HG03196 (cell line): ENCODE data around the gene PCAT7.
"Not testable (repeated sequence)": the region's sequence is repeated elsewhere in the genome, so short reads cannot be mapped to it uniquely, and the experiment has no call there.

Source experiments
- ATAC-seq: cut with Tn5 transposase; IDR thresholded peaks from one replicate; pipeline ENCODE4 v1.9.1; 2021; ENCODE audit not compliant: unreplicated experiment

PCAT7 gene

DNA sequence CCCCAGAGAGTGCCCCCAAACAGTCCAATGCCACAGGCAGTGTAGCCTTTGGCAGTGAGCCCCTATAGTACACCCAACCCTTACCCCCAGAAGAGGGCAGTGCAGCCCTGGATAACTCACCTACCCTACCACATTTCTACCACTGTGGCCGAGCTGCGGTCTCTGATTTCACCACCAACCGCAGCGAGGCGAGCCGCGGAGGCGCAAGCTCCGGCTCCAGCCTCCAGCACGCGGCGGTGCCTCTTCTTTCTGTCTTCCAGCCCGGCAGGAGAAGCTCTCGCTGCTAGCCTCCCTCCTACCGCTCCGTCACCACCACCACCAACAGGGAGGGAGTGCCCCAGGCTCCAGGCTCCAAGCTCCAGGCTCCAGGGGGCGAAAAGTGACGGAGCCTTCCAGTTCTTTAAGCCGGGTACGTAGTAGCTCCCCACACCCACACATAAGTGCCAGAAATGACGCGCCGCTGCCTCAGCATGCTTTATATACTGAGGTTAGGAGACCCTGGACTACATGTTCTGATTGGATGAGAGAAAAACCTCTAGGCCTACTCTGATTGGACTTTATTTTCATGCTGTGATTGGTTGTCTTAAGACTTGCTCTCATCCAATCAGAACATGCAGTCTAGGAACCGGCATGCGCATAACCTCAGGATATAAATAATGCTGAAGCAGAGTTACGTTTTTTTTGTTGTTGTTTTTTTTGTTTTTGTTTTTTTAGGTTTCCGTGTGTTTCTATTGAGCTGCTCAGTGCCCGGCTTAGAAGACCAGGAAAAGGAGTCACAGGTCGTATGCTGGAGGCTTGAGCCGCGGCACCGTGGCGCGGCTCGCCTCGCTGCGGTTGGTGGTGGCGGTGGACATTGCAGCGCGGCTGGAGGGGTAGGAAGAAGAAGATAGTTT, at the start of gene PCAT7:
Gene PCAT7 (plus strand): TSS at position 645 of the 893 bp plus-strand sequence.
- no peak for ATAC-seq

DNA sequence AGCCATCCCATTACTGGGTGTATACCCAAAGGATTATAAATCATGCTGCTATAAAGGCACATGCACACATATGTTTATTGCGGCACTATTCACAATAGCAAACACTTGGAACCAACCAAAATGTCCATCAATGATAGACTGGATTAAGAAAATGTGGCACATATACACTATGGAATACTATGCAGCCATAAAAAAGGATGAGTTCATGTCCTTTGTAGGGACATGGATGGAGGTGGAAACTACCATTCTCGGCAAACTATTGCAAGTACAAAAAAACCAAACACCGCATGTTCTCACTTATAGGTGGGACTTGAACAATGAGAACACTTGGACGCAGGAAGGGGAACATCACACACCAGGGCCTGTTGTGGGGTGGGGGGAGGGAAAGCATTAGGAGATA, 48.5 kb upstream of the PCAT7 start:
- ATAC-seq: not testable (repeated sequence)

DNA sequence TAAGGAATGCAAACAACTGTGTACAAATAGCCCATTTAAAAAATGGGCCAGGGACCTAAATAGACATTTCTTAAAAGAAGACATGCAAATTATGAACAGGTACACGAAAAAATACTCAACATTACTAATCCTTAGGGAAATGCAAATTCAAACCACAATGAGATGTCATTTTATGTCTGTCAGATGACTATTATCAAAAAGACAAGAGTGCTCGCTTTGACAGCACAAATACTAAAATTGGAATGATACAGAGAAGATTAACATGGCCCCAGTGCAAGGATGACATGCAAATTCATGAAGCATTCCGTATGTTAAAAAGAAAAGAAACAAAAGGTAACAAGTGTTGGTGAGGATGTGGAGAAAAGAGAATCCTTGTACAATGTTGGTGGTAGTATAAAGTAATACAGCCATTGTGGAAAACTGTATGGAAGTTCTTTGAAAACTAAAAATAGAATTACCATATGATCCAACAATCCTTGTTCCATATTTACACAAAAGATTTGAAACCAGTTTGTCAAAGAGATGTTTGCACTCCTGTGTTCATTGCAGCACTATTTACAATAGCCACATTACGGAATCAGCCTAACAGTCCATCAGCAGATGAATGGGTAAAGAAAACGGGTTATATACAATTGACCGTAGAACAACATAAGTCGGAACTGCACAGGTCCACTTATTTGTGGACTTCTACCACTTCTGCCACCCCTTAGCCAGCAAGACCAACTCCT, 47.2 kb upstream of the PCAT7 start:
- ATAC-seq: no peak

DNA sequence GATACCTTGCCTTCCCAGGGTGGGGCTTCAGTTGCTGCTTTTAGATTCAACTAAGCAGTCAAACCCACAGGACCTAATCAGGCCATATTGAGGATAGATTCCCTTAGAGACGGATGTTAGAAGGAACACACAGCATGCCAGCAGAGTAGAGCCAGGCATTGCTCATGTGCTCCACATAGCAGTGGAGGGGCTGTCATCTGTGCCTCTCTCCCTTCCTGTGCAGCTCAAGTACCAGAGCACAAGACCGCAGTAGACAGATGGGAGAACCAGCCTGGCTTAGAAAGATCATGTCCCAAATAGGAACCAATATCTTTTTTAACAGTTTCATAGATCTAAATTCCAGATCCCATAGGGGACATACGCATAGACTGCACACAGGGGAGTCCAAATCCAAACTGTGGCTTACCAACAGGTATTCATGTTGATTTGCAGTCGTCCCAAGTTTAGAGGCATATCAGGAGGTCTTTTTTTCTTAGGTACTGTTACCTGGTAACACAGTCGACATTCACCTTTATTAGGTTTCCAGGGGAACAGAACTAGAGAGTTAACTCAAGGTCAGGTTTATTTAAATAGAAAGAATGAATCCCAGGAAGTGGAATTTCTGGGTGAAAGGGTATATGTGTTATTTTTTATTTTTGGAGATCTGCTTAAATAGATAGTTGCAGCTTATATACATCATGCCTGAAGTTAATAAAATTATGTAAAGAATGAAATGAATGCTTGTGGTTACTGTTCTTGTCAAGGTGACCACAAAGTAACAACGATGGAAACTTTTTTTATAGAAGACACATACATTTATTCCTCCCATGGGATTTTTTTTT, 43.5 kb upstream of the PCAT7 start:
- no peak for ATAC-seq

DNA sequence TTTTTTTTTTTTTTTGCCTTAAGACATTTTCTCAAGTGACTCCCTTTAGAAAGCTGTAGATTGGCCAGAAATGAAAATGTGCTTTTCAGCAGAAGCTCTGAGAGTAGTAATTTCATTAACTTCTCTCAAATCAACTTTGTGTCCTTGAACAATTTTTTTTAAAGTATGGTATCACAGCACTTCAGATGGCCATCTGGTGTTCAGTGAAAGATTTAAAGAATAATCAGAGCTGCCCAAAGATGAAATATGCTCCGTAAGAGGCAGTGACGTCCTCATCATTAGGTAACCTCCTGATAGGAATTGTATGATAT, 43.0 kb upstream of the PCAT7 start:
- ATAC-seq: no peak

DNA sequence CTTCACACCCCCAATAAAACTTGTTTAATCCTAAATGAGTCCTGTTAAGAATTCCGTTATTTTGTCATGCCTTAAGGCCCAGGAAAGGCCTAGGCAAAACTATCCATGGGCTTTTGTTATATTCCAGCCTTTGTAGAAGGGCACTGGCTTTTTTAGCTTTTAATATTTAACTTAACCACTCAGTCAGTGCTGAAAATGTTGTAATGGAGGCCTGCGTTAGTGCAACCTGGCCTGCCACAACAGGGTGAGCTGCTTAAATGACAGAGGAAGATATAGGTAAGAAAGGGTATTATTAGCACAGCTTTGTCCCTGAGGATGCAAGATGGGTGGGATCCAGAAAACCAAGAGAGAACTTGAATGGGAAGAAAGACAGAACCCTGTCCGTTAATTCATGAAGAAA, 40.2 kb upstream of the PCAT7 start:
- ATAC-seq: no peak

DNA sequence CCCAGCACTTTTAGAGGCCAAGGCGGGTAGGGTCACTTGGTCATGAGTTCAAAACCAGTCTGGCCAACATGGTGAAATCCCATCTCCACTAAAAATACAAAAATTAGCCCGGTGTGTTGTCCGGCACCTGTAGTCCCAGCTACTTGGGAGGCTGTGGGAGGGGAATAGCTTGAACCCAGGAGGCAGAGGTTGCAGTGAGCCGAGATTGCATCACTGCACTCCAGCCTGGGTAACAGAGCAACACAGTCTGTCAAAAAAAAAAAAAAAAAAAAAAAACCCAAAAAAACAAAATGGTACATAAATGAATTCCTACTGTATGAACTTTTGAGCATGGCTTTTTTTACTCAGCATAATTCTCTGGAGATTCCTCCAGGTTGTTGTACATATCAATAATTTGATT, 37.6 kb upstream of the PCAT7 start:
- no peak for ATAC-seq

DNA sequence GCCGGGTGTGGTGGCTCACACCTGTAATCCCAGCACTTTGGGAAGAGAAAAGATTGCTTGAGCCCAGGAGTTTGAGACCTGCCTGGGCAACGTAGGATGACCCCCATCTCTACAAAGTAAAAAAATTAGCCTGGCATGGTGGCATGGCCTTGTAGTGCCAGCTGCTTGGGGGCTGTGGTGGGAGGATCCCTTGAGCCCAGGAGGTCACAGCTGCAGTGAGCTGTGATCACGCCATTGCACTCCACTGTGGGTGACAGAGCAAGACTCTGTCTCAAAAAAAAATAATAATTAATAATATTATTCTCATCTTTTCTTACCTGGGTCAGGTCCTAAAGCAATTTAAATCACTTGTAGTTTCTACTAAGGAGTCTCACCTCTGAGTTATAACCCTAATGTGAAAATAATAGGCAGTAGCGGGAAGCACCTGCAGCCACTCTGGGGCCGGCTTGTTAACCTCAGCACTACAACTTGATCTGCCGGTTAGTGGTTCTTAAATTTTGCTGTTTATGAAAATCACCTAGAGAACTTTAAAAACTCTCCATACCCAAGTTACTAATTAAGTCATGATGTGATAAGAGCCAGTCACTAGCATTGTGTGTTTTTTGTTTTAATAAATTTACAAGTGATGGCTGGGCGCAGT, 29.4 kb upstream of the PCAT7 start:
- ATAC-seq: no peak

DNA sequence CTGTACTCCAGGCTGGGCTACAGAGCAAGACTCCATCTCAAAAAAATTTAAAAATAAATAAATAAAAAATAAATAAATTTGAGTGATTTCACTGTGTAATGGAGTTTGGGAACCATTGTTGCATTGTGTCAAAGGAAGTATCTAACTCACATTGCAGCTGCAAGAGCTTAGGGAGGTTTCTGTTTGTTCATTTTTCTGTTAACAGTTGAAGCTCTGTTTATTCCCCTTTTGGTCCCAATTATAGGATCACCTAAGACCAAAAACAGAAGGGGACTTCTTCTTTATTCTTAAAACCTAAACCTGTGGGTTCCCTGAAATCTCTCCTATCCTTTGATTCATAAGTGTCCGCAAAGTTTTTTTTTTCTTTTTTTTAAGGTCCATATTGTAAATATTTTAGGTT, 28.6 kb upstream of the PCAT7 start:
- ATAC-seq: no peak

DNA sequence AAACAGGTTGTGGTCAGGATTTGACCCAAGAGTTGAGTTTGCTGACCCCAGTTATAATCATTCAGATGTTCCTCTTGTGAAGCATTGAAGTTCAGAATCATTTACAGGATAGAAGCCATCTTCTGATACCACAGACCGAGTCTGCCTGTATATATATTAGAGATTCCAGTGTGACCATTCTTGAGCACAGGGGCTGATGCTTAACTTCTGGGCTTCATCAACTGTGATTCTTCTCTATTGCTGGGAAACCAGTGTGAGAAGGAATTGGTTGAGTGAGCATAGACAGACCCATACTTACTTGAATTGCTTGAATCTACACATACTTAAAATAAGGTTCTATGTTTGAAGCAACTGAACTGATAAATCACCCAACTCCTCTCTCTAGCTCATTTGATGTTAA, 27.9 kb upstream of the PCAT7 start:
- no peak for ATAC-seq

DNA sequence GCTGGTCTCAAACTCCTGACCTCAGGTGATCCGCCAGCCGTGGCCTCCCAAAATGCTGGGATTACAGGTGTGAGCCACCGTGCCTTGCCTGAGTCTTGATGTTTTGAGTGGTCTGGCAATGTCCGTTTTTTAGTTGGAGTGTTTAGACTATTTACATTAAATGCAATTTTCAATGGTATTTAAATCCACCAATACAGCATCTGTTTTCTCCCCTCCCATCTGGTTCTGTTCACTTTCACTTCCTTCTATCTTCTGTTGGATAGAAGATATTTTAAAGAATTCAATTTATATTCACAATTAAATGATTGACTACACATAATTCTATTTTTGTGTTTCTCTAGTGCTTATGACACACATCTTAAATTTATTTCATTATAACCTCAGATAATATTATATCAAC, 26.0 kb upstream of the PCAT7 start:
- no peak for ATAC-seq

DNA sequence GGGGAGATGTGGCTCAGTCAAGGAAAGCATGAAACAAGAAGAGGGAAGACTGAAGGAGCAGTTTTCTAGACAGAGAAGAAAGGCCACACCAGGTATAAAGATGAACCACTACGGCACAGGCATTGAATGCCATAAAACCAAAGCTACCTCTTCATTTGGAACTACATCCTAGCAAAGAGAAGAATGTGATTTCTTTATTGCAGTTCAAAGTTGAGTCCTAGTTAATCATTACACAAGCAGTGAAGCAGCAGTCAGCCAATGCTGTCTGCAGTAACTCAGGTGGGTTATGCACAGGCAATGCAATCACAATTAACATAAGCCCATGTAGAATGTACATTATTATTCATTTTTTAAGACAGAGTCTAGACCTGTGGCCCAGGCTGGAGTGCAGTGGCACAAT, 21.7 kb upstream of the PCAT7 start:
- no peak for ATAC-seq

DNA sequence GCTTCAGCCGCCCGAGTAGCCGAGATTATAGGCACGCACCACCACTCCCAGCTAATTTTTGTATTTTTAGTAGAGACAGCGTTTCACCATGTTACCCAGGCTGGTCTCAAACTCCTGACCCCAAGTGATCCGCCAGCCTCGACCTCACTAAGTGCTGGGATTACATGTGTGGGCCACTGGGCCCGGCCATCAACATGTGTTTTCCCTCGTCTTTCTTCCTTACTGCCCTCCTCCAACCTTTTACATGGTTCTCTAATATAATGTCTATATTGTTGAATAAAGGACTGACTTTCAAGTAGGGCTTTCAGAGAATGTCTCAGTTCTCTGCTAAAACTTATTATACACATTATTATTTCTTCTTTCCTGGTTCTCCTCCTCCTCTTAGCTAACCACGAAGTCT, 21.3 kb upstream of the PCAT7 start:
- no peak for ATAC-seq

DNA sequence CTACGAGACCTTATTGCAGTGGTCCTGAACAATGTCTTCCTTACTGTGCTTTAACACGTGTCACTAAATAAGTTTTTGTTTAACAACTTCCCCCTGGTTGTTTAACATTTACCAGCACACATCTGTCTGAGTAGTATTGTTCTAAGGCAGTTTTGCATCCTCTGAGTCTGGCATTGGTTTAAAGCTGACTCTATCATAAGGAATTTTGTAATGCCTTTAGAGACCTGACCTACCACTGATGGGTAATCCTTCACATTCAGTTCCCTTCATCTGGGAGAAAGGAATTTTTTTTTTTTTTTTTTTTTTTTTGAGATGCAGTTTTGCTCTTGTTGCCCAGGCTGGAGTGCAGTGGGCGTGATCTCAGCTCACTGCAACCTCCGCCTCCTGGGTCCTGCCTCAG, 20.0 kb upstream of the PCAT7 start:
- no peak for ATAC-seq

DNA sequence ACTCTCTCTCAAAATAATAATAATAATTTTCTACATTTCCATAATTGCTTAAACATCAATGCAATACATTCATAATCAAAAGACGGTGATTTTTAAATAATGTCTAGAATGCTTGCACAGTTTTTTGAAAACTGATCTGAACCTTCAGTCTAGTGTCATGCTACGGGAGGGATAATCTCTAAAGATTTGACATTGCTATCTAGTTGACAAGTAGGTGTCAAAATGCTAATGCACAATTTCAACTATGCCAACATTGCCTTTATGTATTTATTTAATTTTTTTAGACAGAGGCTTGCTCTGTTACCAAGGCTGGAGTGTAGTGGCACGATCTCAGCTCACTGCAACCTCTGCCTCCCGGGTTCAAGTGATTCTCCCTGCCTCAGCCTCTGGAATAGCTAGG, 16.0 kb upstream of the PCAT7 start:
- ATAC-seq: no peak

DNA sequence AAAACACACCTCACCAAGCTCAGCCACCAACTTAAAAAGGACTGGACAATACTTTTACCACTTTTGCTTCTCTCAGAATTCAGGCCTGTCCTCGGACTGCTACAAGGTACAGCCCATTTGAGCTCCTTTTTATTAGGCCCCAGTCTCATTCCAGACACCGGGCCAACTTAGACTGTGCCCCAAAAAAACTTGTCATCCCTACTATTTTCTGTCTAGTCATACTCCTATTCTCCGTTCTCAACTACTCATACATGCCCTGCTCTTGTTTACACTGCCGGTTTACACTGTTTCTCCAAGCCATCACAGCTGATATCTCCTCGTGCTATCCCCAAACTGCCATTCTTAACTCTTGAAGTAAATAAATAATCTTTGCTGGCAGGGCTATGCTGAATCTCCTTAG, 10.5 kb upstream of the PCAT7 start:
- not testable (repeated sequence) for ATAC-seq

DNA sequence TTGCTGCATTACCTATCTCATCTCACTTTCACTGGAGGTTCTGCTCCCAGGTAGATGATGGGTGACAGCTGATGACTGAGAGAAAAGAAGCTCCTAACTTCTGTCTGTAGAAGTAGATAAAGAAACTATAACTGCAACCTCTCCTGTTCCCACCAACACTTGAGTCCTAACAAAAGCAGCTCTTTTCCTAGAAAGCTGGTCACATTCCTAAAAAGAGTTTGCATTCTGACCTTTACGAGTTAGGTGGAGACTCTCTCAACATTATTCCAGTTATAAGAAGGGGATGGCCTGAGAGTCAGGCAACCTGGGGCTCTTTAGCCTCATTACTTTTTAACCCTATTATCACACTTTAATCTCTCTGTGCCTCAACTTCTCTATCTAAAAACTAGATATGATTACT, 8.9 kb upstream of the PCAT7 start:
- ATAC-seq: no peak

DNA sequence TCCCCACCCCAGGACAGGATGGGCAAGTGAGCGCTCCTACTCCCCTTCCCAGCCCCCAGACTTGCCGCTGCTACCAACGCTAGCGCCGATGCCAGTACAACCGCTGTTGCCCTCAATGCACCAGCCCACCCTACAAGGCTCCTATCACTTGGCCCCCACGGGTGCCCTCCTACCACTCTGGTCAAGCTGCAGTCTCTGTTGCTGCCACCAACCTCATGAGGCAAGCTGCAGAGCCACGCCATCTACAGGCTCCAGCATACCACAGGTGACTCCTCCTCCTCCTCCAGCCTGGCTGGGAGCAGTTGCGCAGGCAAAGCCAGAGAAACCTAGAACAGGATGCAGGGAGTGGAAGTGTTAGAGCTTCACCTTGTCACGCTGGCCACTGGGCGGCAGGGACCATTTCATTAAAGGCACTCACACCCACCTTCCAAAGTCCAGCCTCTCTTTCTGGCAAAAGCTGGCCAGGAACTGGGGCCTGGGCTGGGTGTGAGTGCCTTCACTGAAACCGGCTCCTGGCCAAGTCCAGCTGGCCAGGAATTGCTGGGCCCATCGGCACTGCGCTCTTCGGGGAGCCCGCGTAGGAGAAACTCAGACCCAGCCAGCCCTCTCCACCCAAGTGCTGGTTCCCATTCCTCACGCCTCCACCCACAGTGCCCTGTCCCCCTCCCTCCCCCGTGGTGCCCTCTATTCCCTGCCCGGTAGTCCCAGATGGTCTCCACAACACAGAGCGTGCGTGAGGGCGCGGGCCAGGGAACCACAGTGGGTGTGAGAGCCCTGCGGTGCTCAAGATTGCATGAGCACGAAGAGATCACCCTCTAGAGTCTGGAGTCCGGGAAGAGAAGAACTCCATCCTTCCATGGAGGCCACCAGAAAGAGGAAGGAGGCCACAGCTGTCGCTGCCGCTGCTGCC, 1.6 kb upstream of the PCAT7 start:
- no peak for ATAC-seq

DNA sequence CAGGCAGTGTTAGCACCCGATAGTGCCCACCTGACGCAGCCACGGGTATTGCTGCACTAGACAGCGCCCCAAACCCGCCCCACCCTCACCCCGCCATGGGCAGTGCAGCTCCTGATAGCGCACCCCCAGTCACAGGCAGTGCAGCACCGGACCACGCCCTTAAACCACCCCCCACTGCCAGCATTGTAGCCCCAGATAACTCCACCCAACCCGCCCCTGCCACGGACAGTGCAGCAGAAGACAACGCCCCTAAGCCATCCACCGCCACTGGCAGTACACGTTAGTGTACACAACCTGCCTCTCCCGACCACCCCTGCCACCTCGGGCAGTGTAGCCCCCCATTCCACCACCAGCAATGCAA, 825 bp upstream of the PCAT7 start:
- no peak for ATAC-seq

DNA sequence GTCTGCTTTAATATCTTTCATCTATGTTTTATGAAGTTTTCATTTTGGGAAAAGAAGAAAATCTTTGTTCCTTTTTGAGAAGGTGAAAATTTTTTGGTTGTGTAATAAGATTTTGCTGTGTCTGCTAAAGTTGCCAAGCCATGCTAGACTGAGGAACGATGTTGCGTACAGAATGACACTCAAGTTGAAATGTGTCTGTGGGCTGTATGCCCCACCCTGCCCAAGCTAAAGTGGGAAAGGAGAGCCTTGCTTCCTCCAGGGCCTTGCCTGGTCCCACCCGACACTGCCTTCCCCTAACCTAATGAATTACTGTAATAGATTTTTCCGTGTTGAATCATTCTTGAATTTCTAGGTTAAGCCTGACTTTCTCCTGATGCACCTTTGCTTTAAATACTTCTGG, 2.5 kb downstream of the PCAT7 start:
- ATAC-seq: no peak
